ENCODE results near the gene TCF7L1.

GRCh38 chr2:85287721-85288120, 154.5 kb downstream of the TCF7L1 start:
- TF ChIP-seq CTCF (IDR thresholded peaks at IDR 0.05; ENCODE audit: low read depth, low read length) (no peak), POLR2A (IDR thresholded peaks at IDR 0.05; ENCODE audit: extremely low read depth, insufficient read length) (no peak)

All from NB4 (cell line).